Measurements from ENCODE around the gene PXDN. TPM values are rescaled to one million over a fixed set of nuclear protein-coding genes. Genes with fewer than 3 reads are reported as not detected.

Gene PXDN
- total and polyA plus RNA-seq, 2 donors (not counting 3 experiments of a cell fraction or from before 2014, with no cell fraction given), result 231 to 308 TPM

- no peak overlapping the region for H3K9ac ChIP-seq (replicated peaks; ENCODE audit: extremely low read depth, insufficient read depth, low read length)
- TF ChIP-seq POLR2A (IDR thresholded peaks at IDR 0.05; ENCODE audit: low read depth, low read length), result no peak
- TF ChIP-seq MYC (IDR thresholded peaks at IDR 0.05; ENCODE audit: low read depth, low read length), result no peak
- no peak for TF ChIP-seq EZH2 (IDR thresholded peaks at IDR 0.05; ENCODE audit: borderline replicate concordance, low read depth, low read length, severe bottlenecking)
- TF ChIP-seq POLR2AphosphoS5 (IDR thresholded peaks at IDR 0.05; ENCODE audit: insufficient read depth, low read depth, low read length), result no peak
- TF ChIP-seq CTCF (IDR thresholded peaks at IDR 0.05; ENCODE audit: extremely low read depth in 1 of 2, insufficient read depth in 1 of 2, low read depth in 1 of 2, low read length in 2 of 2), result no peak
- no peak for TF ChIP-seq GATA2 (IDR thresholded peaks at IDR 0.05; ENCODE audit: insufficient read depth, insufficient read length, low read depth, low read length)
- TF ChIP-seq MAX (IDR thresholded peaks at IDR 0.05; ENCODE audit: insufficient read depth, insufficient read length), result no peak
- no peak for TF ChIP-seq FOS (IDR thresholded peaks at IDR 0.05; ENCODE audit: borderline replicate concordance, insufficient read depth, low read length)
- no peaks in the 10 kb centered on the region for H3K36me3 ChIP-seq (ENCODE audit: control insufficient read depth in 2 of 2, extremely low read depth in 1 of 2, insufficient read depth in 2 of 2, low read length in 2 of 2)
- DNase-seq (ENCODE audit: low read depth, low spot score), result no peak
- H3K27ac ChIP-seq (ENCODE audit: insufficient read depth, low read depth, low read length), result no peak overlapping the region
- no peaks in the 10 kb centered on the region for H4K20me1 ChIP-seq (replicated peaks; ENCODE audit: control insufficient read depth, extremely low read depth, insufficient read depth, low read length)
- no peaks in the 10 kb centered on the region for H3K79me2 ChIP-seq (ENCODE audit: control insufficient read depth, insufficient read depth, low read length)
- no peak overlapping the region for H3K4me3 ChIP-seq (replicated peaks in 1 of 3; ENCODE audit: insufficient read depth in 1 of 3, low read depth in 1 of 3, low read length in 3 of 3)
- CTCF ChIA-PET, result interaction anchor here (1.3 kb wide), 1 partner anchor 18 kb away, joined by 3 read pairs; no protein-coding TSS in a partner anchor
- H3K4me2 ChIP-seq (ENCODE audit: insufficient read depth, low read length), result no peak overlapping the region
- POLR2A ChIA-PET, result no interaction called here
- no peak overlapping the region for H2AFZ ChIP-seq (ENCODE audit: low read depth, low read length)
- intact Hi-C loops (cut with micrococcal nuclease) (no loop called here), dilution Hi-C loops (cut with MboI; ENCODE audit: extremely low pct_ligation_motif_present, low sequenced_read_pairs) (no loop called here)
- no peaks in the 10 kb centered on the region for H3K4me1 ChIP-seq (ENCODE audit: control insufficient read depth, extremely low read depth, insufficient read depth, low read length)
- no TSS peak for BruUV-seq (replicated peaks)
- H3K9me1 ChIP-seq (replicated peaks; ENCODE audit: control insufficient read depth, extremely low read depth, insufficient read depth, low read length), result no peaks in the 10 kb centered on the region
- peaks cover 0 to 12% of the 10 kb centered on the region in 2 experiments for H3K27me3 ChIP-seq (ENCODE audit: control insufficient read depth in 2 of 2, insufficient read depth in 2 of 2, low read length in 2 of 2)
- no peak for FAIRE-seq
- no peaks in the 10 kb centered on the region for H3K9me3 ChIP-seq (replicated peaks; ENCODE audit: control insufficient read depth, insufficient read depth, low read length)
Observed at GRCh38 chr2:1787755-1788477, 43.6 kb upstream of the PXDN start.
